ENCODE results near the gene DNAJB5. TPM values are rescaled to one million over a fixed set of nuclear protein-coding genes. Genes with fewer than 3 reads are reported as not detected.

Gene DNAJB5
- total and polyA plus RNA-seq, 9 donors, result 5.7 to 23.0 (median 11.8) TPM

- no peak for DNase-seq
- TF ChIP-seq POLR2A (IDR thresholded peaks at IDR 0.05) (no peak), EP300 (IDR thresholded peaks at IDR 0.05) (no peak)
- TF ChIP-seq, protein P1, sequence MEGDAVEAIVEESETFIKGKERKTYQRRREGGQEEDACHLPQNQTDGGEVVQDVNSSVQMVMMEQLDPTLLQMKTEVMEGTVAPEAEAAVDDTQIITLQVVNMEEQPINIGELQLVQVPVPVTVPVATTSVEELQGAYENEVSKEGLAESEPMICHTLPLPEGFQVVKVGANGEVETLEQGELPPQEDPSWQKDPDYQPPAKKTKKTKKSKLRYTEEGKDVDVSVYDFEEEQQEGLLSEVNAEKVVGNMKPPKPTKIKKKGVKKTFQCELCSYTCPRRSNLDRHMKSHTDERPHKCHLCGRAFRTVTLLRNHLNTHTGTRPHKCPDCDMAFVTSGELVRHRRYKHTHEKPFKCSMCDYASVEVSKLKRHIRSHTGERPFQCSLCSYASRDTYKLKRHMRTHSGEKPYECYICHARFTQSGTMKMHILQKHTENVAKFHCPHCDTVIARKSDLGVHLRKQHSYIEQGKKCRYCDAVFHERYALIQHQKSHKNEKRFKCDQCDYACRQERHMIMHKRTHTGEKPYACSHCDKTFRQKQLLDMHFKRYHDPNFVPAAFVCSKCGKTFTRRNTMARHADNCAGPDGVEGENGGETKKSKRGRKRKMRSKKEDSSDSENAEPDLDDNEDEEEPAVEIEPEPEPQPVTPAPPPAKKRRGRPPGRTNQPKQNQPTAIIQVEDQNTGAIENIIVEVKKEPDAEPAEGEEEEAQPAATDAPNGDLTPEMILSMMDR (IDR thresholded peaks at IDR 0.05), result no peak
- Histone ChIP-seq H3K4me1 (ENCODE audit: insufficient read depth) (no peaks in the 10 kb centered on the region), H3K27me3 (no peaks in the 10 kb centered on the region), H3K27ac (no peak overlapping the region), H3K36me3 (no peaks in the 10 kb centered on the region), H3K4me3 (no peak overlapping the region), H3K9me3 (no peaks in the 10 kb centered on the region)
- 93 to 94% (median 93%) methylated on average over 21 of the region's 21 CpGs for WGBS, 3 donors
- intact Hi-C loops (cut with DNase I), result no loop called here
Observed at GRCh38 chr9:34971146-34971811, 18.3 kb upstream of the DNAJB5 start.

- H3K36me3 ChIP-seq, result no peaks in the 10 kb centered on the region
- no peak for DNase-seq
- intact Hi-C loops (cut with DNase I), result no loop called here
- H3K9me3 ChIP-seq, result no peaks in the 10 kb centered on the region
- H3K4me1 ChIP-seq (ENCODE audit: insufficient read depth), result no peaks in the 10 kb centered on the region
- H3K27me3 ChIP-seq, result no peaks in the 10 kb centered on the region
- TF ChIP-seq, protein P1 (IDR thresholded peaks at IDR 0.05), result no peak
- TF ChIP-seq POLR2A (IDR thresholded peaks at IDR 0.05), result no peak
- TF ChIP-seq EP300 (IDR thresholded peaks at IDR 0.05), result no peak
- no peak overlapping the region for H3K27ac ChIP-seq
- WGBS, 3 donors, result 90 to 96% (median 95%) methylated on average over 2 of the region's 2 CpGs
- H3K4me3 ChIP-seq, result no peak overlapping the region
Observed at GRCh38 chr9:34974664-34975063, 14.9 kb upstream of the DNAJB5 start.

DNA sequence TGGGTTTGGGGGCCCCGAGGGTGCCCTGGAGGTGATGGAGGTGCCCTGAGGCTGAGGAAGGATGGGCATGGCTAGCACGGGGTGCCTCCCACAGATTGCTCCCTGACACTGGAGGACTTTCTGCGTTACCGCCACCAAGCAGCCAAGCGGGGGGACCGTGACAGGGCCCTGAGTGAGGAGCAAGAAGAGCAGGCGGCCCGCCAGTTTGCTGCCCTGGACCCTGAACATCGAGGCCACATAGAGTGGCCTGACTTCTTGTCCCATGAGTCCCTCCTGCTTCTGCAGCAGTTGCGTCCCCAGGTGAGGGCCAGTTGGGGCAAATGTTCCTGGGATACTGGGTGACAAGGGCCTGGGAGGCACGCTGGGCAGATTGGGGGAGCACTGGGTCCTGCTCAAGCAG is 13.1 kb upstream of the DNAJB5 start:
- WGBS, 3 donors, result 83 to 92% (median 88%) methylated on average over 10 to 11 of the region's 11 CpGs
- no peak for TF ChIP-seq POLR2A (IDR thresholded peaks at IDR 0.05)
- TF ChIP-seq, protein P1 (IDR thresholded peaks at IDR 0.05), result no peak

DNA sequence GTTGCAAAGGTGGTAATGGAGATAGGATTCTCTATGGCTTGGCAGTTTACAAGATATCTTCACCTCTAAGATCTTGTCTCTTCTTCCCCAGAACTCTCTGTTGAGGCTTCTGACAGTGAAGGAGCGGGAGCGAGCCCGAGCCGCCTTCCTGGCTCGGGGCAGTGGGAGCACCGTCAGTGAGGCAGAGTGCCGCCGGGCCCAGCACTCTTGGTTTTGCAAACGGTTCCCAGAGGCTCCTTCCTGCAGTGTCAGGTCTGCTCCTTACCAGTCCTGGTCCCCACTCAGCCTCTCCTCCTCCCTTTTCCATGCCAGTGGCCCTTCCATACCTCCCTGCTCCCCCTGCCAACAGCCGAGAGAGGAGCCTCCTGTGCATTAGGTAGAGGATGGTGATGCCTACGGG is 12.6 kb upstream of the DNAJB5 start:
- H3K4me1 ChIP-seq (ENCODE audit: insufficient read depth), result no peaks in the 10 kb centered on the region
- H3K27ac ChIP-seq, result no peak overlapping the region
- TF ChIP-seq, protein P1 (IDR thresholded peaks at IDR 0.05), result no peak
- TF ChIP-seq EP300 (IDR thresholded peaks at IDR 0.05) (no peak), POLR2A (IDR thresholded peaks at IDR 0.05) (no peak)
- H3K36me3 ChIP-seq, result no peaks in the 10 kb centered on the region
- intact Hi-C loops (cut with DNase I), result no loop called here
- DNase-seq, result no peak
- no peak overlapping the region for H3K4me3 ChIP-seq
- no peaks in the 10 kb centered on the region for H3K27me3 ChIP-seq
- WGBS, 3 donors, result 83 to 92% (median 91%) methylated on average over 11 of the region's 11 CpGs
- no peaks in the 10 kb centered on the region for H3K9me3 ChIP-seq

More for the DNA sequence above, 13.1 kb upstream of the DNAJB5 start:
- H3K27me3 ChIP-seq, result no peaks in the 10 kb centered on the region
- DNase-seq, result no peak
- no peaks in the 10 kb centered on the region for H3K4me1 ChIP-seq (ENCODE audit: insufficient read depth)
- H3K4me3 ChIP-seq, result no peak overlapping the region
- no peaks in the 10 kb centered on the region for H3K36me3 ChIP-seq
- intact Hi-C loops (cut with DNase I), result no loop called here
- H3K9me3 ChIP-seq, result no peaks in the 10 kb centered on the region
- no peak overlapping the region for H3K27ac ChIP-seq
